Middle frontal gyrus (tissue), 1 donor: ENCODE data around the gene CAMTA1.

Source experiments
- DNase-seq: peaks from one replicate; pipeline ENCODE4 v3.0.0-alpha.2; 2015; ENCODE audit warnings: low spot score; ENCODE audit errors: extremely low spot score

CAMTA1 gene

DNA sequence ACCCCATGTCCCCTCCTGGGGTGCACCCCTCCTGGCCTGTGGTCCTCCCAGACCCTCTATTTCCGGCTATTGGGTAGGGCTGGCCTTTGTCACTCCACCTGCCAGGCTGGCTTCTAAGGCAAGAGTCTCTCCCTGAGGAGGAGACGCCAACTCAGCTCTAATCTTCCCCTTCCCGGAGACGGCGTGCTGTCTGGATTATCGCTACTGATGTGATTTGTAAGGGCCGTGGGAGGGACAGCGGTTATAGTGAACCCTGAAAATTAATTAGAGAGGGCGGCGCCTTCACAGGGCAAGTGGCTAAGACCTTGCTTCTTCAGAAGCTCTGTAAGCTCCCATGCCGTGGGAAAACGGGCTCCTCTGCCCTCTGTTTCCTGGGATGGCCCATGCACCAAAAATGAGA, 778.9 kb downstream of the CAMTA1 start:
- DNase-seq: no peak

DNA sequence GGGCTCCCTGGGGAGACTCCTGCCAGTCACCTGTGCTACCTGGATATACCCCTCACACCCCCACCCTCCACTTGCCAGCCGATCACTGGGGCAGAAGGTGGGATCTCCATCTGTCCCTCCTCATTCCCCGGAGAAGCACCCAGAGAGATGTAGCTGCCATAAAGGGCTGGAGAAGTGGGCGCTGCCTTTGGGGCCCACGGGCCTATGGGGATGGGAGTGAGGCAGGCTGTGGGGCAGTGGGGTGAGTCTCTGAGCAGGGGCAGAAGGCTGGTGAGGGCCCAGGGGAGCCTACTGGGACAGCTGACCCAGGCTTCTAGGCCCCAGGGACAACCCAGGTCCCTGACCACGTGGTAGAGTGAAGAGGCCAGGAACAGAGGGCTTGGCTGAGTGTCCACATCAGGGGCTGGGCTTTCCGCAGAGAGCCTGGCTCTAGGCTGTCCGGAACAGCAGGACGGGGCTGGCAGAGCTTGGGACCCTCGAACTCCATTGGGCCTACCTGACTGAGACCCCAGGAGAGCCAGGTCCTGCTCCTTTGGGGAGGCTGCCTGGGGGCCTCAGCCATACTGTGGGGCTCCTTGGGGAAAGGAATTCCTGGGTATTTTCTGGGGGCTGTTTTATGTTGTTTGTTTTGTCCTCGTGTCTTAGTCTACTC, 780.0 kb downstream of the CAMTA1 start:
- no peak for DNase-seq

DNA sequence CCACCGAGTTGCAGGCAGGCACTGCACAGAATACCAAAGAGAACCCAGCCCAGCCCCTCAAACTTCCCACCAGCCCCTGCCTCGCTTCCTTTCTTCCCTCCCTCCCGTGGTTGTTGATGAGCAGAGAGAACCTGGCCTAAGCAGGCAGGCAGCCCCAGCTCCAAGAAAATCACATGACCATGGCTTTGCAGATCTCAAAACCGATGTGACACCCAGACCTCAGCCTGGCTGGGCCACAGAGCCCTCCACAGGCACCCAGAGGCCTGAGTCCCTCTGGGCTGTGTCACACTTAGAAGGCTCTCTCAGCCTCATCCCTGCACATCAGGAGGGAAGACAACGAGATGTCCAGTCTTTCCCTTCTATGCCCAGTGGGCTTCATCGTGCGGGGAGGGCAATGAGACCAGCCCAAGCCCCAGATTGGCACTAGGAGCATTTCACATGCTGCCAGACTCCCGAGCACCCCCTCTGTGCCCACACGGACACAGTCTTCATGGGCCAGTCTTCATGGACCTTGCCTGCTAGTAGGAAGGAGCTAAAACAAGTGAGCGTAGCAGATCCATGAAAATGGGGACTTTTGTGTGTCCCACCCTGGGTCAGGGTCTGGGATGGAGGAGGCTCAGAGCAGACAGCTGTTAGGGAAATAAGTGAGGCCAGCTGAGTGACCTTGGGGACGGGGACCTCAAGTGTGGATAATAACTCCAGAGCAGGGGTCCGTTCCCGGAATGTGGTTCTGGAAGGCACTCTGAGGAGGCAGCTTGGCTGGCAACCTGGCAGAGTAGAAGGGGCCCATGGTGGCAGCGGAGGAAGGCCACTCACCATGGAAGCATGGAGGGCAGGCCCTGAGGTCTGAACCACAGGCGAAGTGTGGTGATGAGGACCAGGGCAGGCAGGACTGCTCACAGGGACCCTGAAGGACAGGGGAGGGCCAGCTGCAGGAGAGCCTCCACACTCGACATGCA, 781.4 kb downstream of the CAMTA1 start:
- DNase-seq: no peak

DNA sequence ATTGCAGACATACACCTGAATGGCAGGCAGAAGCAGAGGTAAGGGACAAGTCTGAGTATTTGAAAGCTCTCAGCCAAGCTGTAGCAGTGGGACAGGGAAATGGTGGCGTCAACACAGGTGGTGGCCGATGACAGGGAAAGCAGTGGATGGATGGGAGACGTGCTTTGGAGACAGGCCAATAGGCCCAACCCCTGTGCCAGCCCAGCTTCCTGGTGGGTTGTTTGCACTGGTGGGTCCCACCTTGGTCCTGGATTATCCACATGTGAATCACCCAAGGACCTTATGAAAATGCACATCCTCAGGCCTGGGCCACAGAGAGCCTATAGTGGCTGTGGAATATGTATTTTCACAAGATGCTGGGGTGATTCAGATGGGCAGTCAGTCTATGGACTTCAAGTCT, 782.1 kb downstream of the CAMTA1 start:
- DNase-seq: no peak

- DNase-seq: no peak
Measured at GRCh38 chr1:7568053-7568452, 782.8 kb downstream of the CAMTA1 start.

- no peak for DNase-seq
Measured at GRCh38 chr1:7568901-7569524, 783.8 kb downstream of the CAMTA1 start.

DNA sequence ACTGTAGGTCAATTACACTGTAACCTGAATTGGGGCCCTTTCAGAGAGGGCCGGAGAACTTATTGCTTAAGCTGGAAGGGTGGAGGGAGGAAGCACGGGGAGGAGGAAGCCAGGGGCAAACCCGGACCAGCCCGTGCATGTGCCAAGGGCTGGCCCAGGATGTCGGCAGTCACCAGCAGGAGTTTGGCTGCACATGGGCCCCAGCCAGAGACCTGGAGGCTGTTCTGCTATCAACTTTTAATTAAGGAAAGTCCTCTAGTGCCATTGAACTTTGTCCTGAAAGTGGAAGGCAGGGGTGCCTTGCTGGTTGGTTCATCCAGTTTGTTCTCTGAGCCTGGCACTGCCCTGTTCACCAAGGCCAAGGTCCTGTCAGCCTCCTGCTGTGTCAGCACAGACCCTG, 785.1 kb downstream of the CAMTA1 start:
- DNase-seq: no peak

DNA sequence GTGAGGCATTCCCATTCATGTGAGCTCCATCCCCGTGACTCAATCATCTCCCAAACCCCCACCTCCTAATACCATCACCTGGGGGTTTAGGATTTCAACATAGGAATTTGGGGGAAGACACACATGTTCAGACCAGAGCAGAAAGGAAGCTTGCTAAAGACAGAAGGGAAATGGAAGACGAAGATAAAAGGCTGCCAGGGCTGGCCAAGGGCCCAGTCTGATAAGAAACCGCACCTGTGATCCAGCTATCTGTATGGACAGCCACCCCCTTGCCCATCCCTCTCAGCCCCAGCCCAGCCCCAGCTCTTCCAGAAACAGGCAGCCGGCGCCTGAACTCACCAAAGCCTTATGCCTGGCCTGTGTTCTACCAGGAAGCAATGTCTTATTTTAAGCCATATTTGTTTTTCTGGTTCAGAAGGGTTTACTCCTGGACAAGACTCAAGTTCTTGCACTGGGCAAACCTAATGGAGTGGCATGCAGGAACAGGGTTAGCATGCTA, 787.4 kb downstream of the CAMTA1 start:
- DNase-seq: no peak

GRCh38 chr1:7573481-7573880, 788.2 kb downstream of the CAMTA1 start:
- DNase-seq: no peak

DNA sequence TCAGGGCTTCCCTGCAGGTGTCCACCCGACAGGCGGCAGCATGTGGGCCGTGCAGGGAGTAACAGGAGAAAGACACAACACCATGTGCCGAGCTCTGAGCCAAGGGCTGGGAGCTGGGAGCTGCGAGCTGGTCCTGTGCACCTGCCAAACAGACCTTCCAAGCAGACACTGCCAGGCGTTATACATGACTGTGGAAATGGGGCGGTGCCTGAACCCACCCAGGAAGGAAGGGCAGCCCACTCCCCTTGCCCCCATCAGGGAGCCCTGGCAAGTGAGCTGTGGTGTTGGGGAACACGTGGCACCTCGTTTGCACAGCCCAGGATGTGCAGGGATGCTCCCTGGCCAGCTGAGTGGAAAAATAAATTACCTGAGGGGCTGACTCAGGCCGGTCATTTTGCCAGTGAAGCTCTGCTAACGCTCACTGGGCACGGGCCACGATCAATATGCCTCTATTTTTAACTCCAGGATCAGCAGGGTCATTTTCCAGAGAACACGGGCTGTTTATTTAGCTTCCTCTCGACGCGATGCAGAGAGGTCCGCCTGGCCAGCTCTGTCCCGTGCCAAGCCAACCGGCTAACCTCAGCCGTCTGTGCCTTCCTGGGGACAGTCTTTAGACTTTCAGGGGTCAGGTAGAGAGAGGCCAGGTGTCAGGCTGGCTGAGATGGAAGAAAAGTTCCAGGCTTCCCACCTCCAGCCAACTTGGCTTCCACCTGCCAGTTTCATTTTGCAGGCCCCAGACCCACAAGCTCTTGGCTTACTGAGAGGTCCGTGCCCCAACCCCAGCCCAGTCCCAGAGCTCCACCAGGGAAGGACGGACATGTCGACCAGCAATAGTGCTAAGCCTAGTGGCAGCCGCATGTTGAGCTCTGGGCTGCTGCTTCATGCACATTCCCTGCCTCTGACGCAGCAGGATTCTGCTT, 789.1 kb downstream of the CAMTA1 start:
- DNase-seq: no peak

DNA sequence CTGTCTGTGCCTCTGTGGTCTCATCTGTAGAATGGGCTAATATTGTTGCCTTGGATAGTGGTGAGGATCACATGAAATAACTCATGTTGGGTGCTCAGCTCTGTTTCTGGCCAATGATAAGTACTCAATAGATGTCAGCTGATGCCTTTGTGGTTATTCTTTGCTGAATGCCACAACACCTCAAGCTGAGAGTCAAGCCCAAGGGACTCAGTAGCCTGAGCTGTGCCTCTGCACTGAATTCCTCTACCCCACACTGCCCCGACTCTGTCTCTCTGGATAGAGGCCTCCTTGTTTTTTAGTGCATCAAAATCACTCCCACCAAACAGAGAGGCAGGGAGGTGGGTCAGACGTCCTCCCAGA, 789.8 kb downstream of the CAMTA1 start:
- no peak for DNase-seq

DNA sequence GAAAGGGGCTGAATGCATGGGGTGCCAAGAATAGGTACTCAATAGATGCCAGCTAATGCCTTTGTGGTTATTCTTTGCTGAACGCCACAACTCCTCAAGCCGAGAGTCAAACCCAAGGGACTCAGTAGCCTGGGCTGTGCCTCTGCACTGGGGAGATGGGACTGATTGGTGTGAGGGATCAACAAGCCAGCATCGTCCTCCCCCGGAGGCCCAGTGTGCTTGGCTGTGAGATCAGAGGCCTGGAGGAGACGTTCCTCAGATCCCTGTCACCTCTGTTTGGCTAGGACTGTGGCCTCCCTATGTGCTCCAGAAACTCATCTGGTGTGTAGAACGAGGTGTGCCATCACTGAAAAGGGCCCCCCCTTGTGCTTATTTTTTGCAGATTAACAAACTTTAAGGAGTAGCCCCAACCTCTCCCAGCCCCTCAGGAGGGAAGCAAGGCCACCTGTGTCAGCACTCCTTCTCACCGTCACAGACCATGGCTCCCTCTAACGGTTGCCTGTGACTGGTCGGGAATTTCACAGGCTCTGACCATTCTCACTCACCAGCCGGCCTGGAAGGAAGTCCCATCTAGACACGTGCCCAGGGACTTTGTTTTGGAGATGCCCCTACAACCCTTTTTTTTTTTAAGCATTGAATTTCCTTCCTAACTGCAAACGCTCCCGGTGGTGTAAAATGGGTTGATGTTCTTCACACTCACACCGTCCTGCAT, 791.8 kb downstream of the CAMTA1 start:
- DNase-seq: no peak

DNA sequence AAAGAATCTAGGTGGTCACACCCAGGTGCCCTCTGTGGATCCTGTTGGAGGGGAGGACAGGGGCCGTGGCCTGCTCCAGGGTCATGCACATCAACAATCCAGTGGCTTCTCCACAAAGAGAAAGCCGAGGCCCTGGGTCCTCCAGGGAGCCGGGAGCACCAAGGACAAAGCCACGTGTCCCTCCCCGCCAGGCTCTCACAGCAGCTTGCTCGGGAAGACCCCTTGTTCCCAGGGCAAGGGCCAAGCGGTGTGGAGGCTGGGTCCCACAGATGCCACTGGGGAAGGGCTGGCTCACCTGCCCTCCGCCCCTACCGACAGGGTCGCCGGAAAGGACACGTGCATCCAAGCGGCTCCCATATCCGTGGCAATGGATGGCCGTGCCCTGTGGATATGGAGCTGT, 793.0 kb downstream of the CAMTA1 start:
- DNase-seq: no peak

GRCh38 chr1:7579016-7579415, 793.8 kb downstream of the CAMTA1 start:
- no peak for DNase-seq

DNA sequence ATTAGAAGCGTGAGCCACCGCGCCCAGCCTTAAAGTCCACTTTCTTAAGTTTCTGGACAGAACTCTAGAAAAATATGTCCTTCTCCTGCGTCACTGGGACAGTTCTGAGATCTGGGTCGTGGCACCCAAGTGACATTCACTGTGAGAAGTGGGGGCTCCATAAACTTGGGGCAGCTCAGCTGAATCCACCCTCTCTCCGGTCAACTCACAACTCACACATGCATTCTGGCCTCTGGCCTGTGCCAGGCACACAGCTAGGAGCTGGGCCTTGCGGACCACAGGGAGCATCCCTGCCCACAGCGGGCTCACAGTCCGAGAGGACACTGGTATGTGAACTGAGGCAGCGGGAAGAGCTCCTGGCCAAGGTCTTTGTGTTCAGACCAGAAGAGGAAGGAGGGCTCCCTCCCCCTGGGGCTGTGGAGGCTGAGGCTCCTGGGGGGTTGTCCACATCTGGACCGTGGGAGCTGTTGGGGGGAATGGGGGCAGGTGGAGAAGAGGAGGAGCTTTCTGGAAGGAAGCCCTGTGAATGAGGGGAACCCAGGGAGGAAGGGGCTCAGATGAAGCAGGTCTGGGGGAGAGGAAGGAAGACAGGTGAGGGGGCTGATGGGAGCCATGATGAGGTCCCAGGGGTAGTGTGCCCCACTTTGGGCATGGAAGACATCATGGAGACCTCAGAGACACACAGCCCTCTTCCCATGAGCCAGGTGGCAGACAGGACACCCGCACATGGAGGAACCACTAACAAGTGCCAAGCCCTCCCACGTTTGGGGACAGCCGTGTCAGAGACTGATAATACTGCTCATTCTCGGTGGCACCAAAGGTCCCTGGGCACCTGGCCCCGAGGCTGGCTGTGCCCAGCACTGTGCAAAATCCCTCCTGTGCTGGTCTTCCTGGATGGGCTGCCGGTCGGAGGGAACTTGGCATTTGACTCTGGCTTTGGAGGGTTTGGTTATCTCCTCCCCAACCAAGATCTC, 794.9 kb downstream of the CAMTA1 start:
- no peak for DNase-seq

DNA sequence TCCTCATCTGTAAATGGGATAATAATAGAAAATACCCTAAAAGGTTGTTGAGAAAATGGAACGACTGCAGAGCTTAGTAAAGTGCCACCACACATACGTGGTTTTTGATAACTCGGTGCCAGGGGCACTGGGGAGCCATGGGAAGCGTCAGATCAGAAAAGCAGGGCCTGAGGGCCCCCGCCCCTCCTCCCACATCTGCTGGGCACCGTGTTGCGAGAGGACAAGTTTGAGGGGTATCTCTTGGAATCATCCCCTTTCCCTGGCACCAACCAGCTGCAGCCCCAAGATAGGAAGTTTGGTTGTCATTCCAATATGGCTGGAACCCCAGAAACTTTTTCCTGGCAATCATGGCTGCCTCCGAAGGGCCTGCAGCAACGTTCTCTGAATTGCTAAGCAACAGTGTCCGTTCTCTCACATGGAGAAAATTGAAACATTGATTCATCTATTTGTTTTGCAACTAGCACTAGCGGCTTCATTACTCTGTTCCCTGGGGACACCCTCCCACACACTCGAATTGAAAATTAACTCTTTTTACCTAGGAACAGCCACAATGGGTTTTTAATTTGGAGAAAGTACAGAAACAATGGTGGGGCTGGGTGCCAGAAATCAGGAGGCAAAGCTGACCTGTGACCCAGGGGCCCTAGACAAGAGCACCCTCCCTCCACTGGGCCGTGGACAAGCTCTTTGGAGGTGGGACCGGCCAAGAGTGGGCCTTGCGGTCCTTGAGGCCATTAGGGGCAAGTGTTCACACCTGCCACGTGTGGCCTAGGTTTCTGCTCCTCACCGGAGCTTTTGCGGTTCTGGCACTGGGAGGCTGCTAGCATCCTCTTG, 795.9 kb downstream of the CAMTA1 start:
- no peak for DNase-seq

DNA sequence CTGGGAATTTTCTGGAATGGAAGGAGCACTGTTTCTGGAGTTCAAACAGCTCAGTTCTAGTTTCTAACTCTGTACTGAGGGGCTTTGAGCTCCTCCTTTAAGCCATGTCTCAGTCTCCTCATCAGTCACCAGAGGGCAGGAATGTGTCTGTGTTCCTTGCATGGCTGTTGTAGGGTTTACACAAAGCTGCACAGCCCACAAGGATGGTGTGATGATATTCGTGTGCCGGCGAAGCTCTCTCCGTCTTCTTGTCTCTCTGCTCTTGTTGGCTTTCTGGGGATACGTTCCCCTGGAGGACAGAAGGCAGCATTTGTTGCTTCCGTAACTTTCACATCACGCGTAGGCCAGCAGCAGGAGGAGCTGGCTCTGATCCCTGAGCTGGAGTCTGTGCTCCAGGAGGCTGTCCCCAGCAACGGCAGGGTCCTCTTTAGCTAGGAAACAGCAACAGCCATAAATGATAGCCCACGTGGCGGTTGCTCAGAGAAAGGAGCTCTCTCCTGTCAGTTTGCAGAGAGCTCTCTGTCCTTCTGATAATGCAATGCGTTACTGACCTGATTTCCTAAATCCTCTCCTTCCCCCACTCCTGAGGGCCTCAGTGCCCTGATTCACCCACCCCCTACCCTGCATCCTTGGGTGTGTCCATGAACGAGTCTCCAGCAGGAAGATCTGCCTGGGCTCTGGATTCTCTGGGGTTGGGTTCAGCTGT, 796.7 kb downstream of the CAMTA1 start:
- peak; percentile 21 for DNase-seq

DNA sequence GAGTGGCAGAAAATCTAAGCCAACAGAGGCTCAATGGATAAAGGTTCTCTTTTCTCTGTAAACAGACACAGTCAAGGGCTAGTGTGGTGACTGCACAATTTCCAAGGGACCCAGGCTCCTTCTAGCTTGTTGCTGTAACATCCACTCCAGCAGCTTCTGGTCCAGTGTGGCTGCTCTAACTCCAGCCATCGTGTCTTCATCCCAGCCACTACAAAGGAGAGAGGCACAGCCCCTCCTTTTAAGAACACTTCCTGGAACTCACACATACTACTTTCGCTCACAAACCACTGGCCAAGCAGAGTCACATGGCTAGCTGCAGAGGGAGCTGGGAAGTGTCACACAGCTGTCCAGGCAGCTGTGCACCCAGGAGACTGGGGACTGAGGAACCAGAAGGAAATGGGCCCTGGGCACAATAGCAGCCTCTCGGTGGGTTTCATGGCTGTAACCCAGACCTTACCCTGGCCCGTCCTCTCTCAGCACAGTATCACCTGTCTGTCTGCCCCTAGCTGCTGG, 797.3 kb downstream of the CAMTA1 start:
- DNase-seq: no peak
